H54 (cell line): ENCODE measurements around the gene RHCE.
A peak's percentile ranks its signal among the peaks of the same experiment; 100 is the strongest.
"Not testable (repeated sequence)": the region's sequence is repeated elsewhere in the genome, so short reads cannot be mapped to it uniquely, and the experiment has no call there.

Source experiments
- DNase-seq: peaks from one replicate; pipeline ENCODE4 v3.0.0; 2011; ENCODE audit warnings: low spot score, mixed read lengths; ENCODE audit not compliant: insufficient read length
- FAIRE-seq: peaks from 3 replicates; lab custom pipeline; 2011; peaks lifted over from hg19 to GRCh38; lab: Jason Lieb, UNC
- POLR2A ChIP-seq: IDR thresholded peaks from 2 replicates; pipeline ENCODE4 v1.6.1; 2011; ENCODE audit warnings: low read depth, mild to moderate bottlenecking, low read length

Gene RHCE

GRCh38 chr1:25356848-25357247 is 63.8 kb downstream of the RHCE start:
- FAIRE-seq (no peak), DNase-seq (no peak)
- no peak for TF ChIP-seq POLR2A

- TF ChIP-seq POLR2A, result no peak
Measured at GRCh38 chr1:25356441-25356840, 64.2 kb downstream of the RHCE start.

DNA sequence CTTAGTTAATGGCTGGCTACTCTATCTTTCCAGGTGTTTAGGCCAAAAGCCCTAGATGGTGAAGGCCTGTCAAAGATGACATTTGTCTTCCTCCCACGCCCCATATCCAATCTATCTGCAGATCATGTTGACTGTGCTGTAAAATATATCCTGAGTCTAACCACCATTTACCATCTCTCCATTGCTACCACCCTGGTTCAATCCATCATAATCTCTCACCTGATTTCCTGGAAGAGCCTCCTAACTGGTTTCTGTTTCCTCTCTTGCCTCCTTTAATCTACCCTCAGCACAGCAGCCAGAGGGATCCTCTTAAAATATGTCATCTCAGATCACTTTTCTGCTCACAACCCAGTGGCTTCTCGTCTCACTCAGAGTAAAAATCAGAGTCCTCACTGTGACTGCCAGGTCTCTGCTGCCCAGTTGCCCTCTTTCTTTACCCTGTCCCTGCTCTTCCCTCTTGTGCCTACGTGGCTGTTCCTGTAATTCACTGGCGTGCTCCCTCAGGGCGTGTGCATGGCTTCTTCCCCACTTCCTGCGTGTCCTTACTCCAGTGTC is 64.7 kb downstream of the RHCE start:
- DNase-seq, result no peak
- no peak for TF ChIP-seq POLR2A
- FAIRE-seq, result no peak

More at GRCh38 chr1:25356441-25356840, 64.2 kb downstream of the RHCE start:
- no peak for DNase-seq
- FAIRE-seq, result no peak

DNA sequence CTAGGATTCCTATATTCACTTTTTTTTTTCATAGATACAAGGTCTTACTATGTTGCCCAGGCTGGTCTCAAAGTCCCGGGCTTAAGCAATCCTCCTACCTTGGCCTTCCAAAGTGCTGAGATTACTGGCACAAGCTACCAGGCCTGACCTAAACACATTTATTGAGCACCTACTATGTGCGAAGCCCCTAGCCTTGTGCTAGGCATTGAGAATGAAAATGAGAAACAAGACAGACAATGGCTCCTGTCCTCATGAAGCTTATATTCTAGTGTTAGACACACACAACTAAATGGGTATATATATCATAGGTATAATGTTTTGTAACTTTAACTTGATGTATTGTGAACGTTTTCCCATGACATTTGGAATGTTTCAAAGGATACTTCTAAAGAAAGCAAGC is 71.0 kb downstream of the RHCE start:
- FAIRE-seq (no peak), DNase-seq (no peak)
- TF ChIP-seq POLR2A, result no peak

GRCh38 chr1:25347556-25347955 is 73.1 kb downstream of the RHCE start:
- no peak for TF ChIP-seq POLR2A
- FAIRE-seq (no peak), DNase-seq (no peak)

GRCh38 chr1:25343872-25344271 is 76.8 kb downstream of the RHCE start:
- FAIRE-seq, result peak; percentile 87
- TF ChIP-seq POLR2A, result no peak
- DNase-seq, result no peak

DNA sequence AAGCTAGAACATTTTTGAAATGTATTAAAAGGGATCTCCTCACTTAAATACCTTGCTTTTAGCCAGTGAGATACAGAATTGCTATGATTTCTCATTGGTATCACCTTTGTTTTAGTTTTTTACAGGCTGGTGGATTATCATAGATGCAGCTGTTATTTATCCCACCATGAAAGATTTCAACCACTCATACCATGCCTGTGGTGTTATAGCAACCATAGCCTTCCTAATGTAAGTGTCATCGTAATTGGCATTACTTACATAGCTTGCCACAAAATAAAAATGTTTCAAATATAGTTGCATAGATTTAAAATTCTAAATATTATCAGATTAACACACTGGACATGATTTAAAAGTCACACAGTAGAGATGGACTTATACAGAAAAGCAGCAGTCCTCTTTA is 77.8 kb downstream of the RHCE start:
- no peak for TF ChIP-seq POLR2A
- FAIRE-seq (no peak), DNase-seq (no peak)

GRCh38 chr1:25341746-25342145 is 78.9 kb downstream of the RHCE start:
- DNase-seq (no peak), FAIRE-seq (no peak)

DNA sequence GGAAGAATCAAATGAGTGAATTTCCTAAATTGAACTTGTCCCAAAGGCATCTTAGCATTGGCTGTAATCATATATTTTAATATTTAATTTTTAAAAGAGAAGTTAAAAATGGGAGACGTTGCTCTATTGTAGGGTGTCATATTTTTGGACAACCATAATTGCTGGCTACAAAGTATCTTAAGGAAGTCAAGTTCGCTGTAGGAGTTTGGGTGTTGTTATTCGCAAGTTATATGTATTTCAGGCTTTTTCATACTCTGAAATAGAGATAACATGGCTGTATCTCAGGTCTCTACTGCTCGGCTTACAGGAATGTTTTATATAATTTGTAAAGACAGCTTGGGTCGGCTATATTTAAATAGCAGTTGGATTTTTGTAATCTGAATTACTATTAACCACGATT is 81.6 kb downstream of the RHCE start:
- FAIRE-seq (no peak), DNase-seq (no peak)
- no peak for TF ChIP-seq POLR2A

More at GRCh38 chr1:25341746-25342145, 78.9 kb downstream of the RHCE start:
- no peak for TF ChIP-seq POLR2A

DNA sequence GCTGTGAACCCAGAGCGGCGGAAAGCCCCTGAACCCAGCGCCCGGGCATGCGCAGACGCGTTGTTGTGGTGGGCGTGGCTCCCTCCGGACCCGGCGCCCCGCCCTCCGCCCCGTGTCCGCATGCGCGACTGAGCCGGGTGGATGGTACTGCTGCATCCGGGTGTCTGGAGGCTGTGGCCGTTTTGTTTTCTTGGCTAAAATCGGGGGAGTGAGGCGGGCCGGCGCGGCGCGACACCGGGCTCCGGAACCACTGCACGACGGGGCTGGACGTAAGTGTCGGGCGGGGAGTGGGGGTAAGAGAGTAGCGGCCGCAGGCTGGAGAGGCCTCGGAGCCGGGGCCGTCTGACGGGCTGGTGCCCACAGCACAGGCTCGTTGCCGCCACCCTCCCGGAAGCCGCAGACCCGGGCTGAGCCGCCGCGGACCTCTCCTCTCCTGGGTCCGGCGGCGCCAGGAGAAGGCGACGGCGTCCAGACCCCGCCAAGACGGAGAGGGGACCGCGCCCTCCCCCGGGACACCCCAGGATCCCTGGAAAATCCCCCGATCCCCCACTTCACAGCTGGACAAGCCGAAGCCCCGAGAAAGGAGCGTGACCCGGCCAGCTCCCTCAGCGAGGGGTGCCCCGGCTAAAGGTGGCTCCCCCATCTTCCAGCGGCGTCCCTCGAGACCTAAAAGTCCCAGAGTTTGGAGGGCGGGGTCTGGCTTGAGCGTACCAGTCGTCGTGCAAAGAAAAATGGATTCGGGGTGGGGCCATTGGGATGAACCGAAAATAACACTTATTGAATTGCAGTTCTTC is 82.2 kb downstream of the RHCE start, which contains the start of gene TMEM50A:
Gene TMEM50A (plus strand): TSS at position 147 of the 794 bp plus-strand sequence. CDS start 2,153 bp downstream, outside the sequence.
- peak; percentile 58 for TF ChIP-seq POLR2A
- DNase-seq, result peak; percentile 65
- FAIRE-seq, result peak; percentile 55

GRCh38 chr1:25337483-25338187 is 83.0 kb downstream of the RHCE start:
- not testable (repeated sequence) for FAIRE-seq, DNase-seq

GRCh38 chr1:25336922-25337354 is 83.7 kb downstream of the RHCE start:
- DNase-seq, FAIRE-seq: not testable (repeated sequence)

GRCh38 chr1:25329950-25330349 is 90.7 kb downstream of the RHCE start:
- DNase-seq, result not testable (repeated sequence)
- peak; percentile 91 for FAIRE-seq

GRCh38 chr1:25329336-25329735 is 91.3 kb downstream of the RHCE start:
- not testable (repeated sequence) for FAIRE-seq, DNase-seq

DNA sequence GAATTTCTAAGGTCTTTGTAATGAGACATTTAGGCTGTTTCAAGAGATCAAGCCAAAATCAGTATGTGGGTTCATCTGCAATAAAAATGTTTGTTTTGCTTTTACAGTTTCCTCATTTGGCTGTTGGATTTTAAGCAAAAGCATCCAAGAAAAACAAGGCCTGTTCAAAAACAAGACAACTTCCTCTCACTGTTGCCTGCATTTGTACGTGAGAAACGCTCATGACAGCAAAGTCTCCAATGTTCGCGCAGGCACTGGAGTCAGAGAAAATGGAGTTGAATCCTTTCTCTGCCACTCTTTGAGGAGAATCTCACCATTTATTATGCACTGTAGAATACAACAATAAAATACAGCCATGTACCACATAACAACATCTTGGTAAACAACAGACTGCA is 91.8 kb downstream of the RHCE start:
- FAIRE-seq, DNase-seq: not testable (repeated sequence)

DNA sequence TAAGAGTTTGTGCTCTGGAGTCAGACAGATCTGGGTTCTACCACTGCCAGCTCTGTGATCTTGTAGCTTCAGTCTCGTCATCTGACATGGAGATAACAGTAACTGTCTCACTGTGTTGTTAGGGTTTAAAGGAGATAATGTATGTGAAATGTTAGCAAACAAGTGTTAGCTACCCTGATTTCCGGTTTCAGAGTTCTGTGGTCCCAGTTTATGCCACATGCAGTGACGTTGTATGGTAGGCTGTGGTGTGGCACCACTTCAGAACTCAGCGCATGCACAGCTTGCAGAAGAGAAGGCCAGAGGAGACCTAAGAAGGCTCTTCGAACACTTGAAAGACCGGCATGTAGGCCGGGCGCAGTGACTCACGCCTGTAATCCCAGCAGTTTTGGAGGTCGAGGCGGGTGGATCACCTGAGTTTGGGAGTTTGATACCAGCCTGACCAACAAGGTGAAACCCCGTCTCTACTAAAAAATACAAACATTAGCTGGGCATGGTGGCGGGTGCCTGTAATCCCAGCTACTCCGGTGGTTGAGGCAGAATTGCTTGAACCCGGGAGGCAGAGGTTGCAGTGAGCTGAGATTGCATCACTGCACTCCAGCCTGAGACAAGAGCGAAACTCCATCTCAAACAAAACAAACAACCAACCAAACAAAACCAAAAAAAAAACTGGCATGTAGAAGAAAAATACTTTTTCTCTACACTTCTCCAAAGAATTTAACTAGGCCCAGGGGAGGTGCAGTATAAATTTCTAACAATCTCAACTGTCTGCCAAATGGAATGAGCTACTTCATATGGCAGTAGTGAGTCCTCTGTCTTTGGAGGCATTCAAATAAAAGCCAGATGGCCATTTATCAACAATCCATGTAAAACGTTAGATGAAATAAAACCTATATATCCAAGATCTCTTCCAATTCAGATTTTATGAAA is 92.5 kb downstream of the RHCE start:
- not testable (repeated sequence) for DNase-seq
- peak; percentile 20 for FAIRE-seq

DNA sequence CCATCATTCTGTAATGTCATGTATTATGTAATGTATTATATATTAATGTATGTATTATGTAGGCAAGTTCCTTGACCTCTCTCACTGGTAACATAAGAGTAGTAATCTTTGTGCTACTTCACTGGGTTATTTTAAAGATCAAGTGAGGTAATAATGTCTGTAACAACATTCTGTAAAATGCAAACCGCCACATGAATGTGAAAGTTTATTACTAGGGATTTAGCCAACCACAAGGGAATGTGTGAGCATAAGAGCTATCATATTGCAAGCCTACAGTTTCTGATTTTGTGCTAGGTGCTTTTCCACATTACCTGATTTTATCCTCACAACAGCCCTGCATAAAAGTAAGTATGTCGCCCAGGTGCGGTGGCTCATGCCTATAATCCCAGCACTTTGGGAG is 96.2 kb downstream of the RHCE start:
- not testable (repeated sequence) for DNase-seq, FAIRE-seq

- FAIRE-seq, DNase-seq: not testable (repeated sequence)
Measured at GRCh38 chr1:25322127-25322526, 98.5 kb downstream of the RHCE start.
